Right cardiac atrium (tissue), 5 donors: ENCODE results near the gene TRIM7. TPM values are rescaled to one million over a fixed set of nuclear protein-coding genes. Genes with fewer than 3 reads are reported as not detected.

Source experiments
- ATAC-seq, 2 donors: fragments of 200-7000 bp; cut with Tn5 transposase; one replicate each; pipeline versions ENCODE4 v1.8.0 to v1.9.1; 2020; ENCODE audit warnings: moderate library complexity in 2 of 2, mild to moderate bottlenecking in 1 of 2
- DNase-seq, 3 donors: peaks; one replicate each; pipeline ENCODE4 v3.0.0-alpha.2; 2020
- H3K27ac ChIP-seq: one replicate; pipeline ENCODE4 v1.5.1; 2013; ENCODE audit warnings: mild to moderate bottlenecking, low read length, control low read depth, moderate library complexity
- H3K27me3 ChIP-seq: one replicate; pipeline ENCODE4 v1.6.1; 2013; ENCODE audit not compliant: control insufficient read depth, insufficient read depth
- H3K4me1 ChIP-seq: one replicate; pipeline ENCODE4 v1.6.1; 2013; ENCODE audit warnings: low read length; ENCODE audit not compliant: control insufficient read depth, insufficient read depth
- H3K4me3 ChIP-seq: one replicate; pipeline ENCODE4 v1.5.1; 2013; ENCODE audit warnings: low read length, control low read depth
- H3K9me3 ChIP-seq: one replicate; pipeline ENCODE4 v1.6.1; 2013; ENCODE audit warnings: low read length; ENCODE audit not compliant: control insufficient read depth
- WGBS: extraction: QIAGEN DNeasy Blood & Tissue Kit; methylation state at CpG from one replicate; pipeline ENCODE4 v1.1.7; 2013; 5-methylcytosine and 5-hydroxymethylcytosine counted together
- intact Hi-C, 4 donors: fragments of 100-400 bp; cut with DNase I; formaldehyde crosslinking; loops; one replicate each; pipeline versions ENCODE4 v1.11.0 to v1.14.0; 2022 to 2023
- polyA plus RNA-seq: library from polyadenylated mRNA; stranded (reverse); fragments of 200-250 nt; gene quantifications from one replicate; pipeline ENCODE4 v1.2.3, GENCODE V29; 2013
- total RNA-seq, 4 donors: library from RNA; stranded (reverse); fragmentation: NEBNext Ultra II Directional; extraction: Animal tissue kit (Norgen Biotek cat#: 25700); gene quantifications; one replicate each; pipeline ENCODE4 v1.2.1, GENCODE V29; 2021
- donor health status: healthy with polysubstance abuse.
- donor health status: DM: no; HTN: yes; CAD: no.
- donor health status: DM: no; HTN: no; CAD: no.
- donor health status: DM: no; HTN: yes; CAD: no; lungs with severe emphysema.
- donor health status: DM: yes; HTN: yes; CAD: no.

The TRIM7 gene
- total and polyA plus RNA-seq, 5 donors, result 3.8 to 13.1 (median 4.8) TPM

DNA sequence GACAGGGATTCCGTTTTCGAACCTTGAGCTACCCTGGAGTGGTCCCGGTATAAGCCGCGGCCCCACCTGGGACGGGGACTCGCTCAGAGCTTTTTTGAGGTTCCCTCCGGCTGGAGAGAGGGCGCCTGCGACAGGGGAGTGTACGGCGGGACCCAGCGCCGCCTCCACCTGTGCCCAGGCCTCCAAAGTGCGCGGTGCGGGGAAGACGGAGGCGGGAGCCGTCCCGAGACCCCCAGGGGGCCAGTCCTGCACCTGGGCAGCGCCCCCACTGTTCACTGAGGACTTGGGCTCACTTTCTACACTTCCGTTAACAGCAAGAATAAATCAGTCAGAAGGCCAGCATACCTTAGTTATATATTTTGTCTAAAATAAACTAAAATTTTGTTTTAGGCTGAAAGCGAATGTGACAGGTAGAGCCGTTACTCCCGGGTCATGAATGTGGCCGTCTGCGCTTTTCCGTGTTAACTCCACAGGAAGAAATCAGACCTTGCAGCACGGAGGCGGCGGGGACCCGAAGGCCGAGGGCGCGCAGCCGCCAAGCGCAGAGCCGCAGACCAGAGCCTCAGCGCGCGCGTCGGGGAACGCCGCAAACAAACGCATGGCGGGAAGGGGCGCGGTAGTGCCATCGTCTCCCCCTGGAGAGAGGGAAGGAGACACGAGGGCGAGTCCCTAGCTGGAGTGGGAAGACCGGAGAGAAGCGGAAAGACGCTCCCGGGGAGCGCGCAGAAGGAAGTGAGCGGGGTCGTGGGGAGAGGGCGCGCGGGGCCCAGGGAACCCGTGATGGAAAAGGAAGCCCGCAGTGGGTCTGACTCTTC lies 14.1 kb downstream of the TRIM7 start:
- ATAC-seq (peak; percentile 7 to 12), DNase-seq (peak; percentile 53 to 85 (median 72))
- intact Hi-C loops, result loop anchor here in 1 of 4 donors (2.0 kb wide), 1 partner anchor 70 kb away; the partner anchor contains the start of gene TRIM52
- H3K27me3 ChIP-seq, result no peaks in the 10 kb centered on the region
- peak overlapping the region; percentile 62 for H3K27ac ChIP-seq
- H3K4me1 ChIP-seq, result peaks cover 7% of the 10 kb centered on the region
- peak overlapping the region; percentile 76 for H3K4me3 ChIP-seq
- under 1% methylated on average over 66 of the region's 66 CpGs for WGBS
- no peaks in the 10 kb centered on the region for H3K9me3 ChIP-seq

DNA sequence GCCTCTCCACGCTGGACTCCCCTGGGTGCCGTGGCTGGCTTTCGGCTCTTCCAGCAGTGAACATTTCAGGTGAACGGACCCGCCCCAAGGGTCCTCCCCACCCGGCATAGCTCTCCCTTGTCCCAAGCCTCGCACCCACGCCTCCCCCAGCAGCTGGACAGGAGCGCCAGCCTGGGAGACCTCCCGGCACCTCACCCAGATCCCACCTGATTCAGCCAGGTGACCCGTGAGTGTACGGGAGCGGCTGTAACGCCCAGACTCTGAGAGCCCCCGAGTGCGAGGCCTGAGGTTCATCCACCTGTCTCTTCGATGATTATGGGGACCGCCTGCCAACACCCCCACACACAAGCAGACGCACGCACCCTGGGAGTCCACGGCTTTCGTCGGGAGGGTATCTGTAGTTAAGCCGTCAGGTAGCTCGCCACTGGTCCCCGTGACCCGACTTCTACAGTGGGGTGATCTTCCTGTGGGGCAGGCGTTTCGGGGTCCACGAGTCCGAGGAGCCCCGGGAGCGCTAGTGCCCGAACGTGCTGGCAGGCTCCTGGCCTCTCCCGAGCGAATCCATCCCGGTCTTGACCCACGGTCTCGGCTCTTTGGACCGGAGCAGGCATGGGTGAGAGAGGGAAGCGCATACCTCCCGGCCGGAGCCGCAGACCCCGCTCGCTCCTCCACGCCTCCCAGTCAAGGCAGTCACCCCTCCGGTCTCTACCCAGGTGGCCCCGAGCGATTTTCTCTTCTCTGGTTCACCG lies 14.9 kb downstream of the TRIM7 start:
- Histone ChIP-seq H3K4me3 (peak overlapping the region; percentile 76), H3K27me3 (no peaks in the 10 kb centered on the region), H3K27ac (no peak overlapping the region), H3K9me3 (no peaks in the 10 kb centered on the region), H3K4me1 (peaks cover 7% of the 10 kb centered on the region)
- DNase-seq (peak in 2 of 3 donors; percentile 72), ATAC-seq (no peak)
- intact Hi-C loops, result loop anchor here in 3 of 4 donors (2.0 to 10.0 kb wide), 4 partner anchors 17 to 71 kb away; partner anchors contain the start of genes RACK1 (in 2 of the 3), TRIM41 (in 2 of the 3) and TRIM52 (in 1 of the 3)
- WGBS, result under 1% methylated on average over 52 of the region's 52 CpGs

DNA sequence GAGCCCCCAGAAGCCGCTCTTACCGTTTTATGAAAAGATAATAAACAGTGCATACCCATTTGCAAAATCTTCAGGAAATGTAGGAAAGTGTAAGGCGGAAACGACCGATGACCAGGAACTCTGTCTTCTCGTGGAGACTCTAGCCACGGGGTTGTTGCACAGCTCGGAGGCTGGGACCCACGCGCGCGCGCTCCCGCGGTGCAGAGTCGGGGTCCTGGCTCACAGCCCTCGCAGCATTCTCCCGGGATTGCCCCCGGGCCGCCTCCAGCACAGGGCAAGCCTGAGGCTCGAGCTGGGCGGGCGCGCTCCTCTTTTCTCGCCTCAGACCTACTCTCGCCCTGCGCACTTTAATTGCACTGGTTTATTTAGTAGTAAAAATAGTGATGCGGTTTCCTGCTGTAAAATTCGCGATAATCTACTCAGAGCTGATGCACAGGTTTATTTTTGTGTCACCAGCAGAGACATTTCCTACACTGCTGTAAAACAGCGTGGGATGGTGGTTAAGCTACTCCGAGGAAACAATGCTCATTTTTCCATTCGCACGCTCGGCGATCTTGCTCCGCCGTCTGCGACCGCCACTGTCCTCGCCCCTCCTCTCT lies 15.5 kb downstream of the TRIM7 start:
- ATAC-seq, result no peak
- intact Hi-C loops, result loop anchor here in 3 of 4 donors (2.0 to 10.0 kb wide), 3 partner anchors 17 to 55 kb away; partner anchors contain the start of genes RACK1 (in 2 of the 3) and TRIM41 (in 2 of the 3)
- H3K4me1 ChIP-seq, result peaks cover 4% of the 10 kb centered on the region

DNA sequence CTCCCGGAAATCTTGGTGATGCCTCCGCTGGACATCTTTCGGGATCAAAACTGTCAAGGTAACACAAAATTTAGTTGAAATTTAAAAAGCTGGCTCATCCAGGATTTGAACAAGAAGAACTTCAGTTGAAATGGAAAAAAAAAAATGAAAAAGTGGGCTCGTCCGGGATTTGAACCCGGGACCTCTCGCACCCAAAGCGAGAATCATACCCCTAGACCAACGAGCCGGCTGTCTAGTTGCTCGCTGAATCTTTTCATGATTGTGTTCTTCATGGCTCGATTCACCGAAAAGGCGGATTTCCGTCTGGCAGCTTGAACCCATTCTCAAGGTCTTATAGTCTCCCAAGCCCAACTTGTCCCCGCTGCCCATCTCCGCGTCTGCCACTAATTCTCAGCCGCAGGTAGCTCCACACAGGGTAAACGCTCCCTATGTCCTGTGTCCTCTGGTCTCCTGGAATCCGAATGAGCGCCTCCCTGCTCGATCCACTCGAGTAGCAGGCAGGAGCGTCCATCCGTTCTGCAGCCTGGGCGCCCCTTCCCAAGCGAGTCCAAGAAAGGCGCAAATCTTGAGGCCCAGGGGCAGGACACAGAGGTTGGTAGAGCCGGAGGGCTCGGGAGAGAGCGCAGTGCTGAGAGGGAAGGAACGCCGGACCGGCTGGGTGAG lies 16.2 kb downstream of the TRIM7 start:
- WGBS, result under 1% methylated on average over 35 of the region's 35 CpGs
- no peaks in the 10 kb centered on the region for H3K27me3 ChIP-seq
- DNase-seq (peak; percentile 61 to 83 (median 76)), ATAC-seq (peak; percentile 27 to 28)
- peak overlapping the region; percentile 92 for H3K27ac ChIP-seq
- intact Hi-C loops, result loop anchor here in 3 of 4 donors (2.0 to 10.0 kb wide), 3 partner anchors 18 to 56 kb away; partner anchors contain the start of genes RACK1 (in 2 of the 3) and TRIM41 (in 2 of the 3)
- peak overlapping the region; percentile 76 for H3K4me3 ChIP-seq
- peaks cover 3% of the 10 kb centered on the region for H3K4me1 ChIP-seq
- no peaks in the 10 kb centered on the region for H3K9me3 ChIP-seq

More for the DNA sequence above, 15.5 kb downstream of the TRIM7 start:
- no peaks in the 10 kb centered on the region for H3K27me3 ChIP-seq
- under 1% methylated on average over 41 of the region's 41 CpGs for WGBS
- peak overlapping the region; percentile 76 for H3K4me3 ChIP-seq
- no peaks in the 10 kb centered on the region for H3K9me3 ChIP-seq
- peak overlapping the region; percentile 28 for H3K27ac ChIP-seq
- peak; percentile 54 to 78 (median 78) for DNase-seq

DNA sequence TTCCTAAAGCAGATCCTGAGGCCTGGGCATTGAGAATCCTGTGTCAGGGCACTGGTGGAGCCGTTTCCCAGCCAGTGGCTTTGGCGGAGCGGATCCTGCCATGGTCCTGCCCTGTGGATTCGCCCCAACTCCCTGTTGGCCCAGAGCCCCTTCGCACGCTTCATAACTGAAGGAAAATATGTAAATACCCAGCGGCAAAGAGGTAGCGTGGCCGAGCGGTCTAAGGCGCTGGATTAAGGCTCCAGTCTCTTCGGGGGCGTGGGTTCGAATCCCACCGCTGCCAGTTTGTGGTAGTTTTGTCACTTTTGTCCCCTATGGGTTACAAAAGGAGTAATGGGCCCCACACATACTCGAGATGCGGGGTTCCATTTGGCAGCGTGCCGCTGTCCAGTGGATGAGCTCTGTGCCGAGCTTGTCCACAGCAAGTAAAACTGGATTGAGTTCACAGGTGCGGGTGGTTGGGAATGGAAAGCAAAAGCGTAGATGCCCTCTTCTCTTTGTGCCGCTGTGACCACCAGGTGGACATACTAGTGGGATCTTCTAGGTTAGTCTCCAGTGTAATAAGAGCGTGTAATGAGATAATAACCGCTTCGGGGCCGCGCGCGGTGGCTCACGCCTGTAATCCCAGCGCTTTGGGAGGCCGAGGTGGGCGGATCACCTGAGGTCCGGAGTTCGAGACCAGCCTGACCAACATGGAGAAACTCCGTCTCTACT lies 17.3 kb downstream of the TRIM7 start:
- DNase-seq (peak; percentile 79 to 91 (median 90)), ATAC-seq (peak; percentile 23 to 24)
- H3K4me3 ChIP-seq, result no peak overlapping the region
- no peaks in the 10 kb centered on the region for H3K27me3 ChIP-seq
- H3K9me3 ChIP-seq, result no peaks in the 10 kb centered on the region
- intact Hi-C loops, result loop anchor here in 3 of 4 donors (2.0 to 10.0 kb wide), 3 partner anchors 19 to 57 kb away; partner anchors contain the start of genes RACK1 (in 2 of the 3) and TRIM41 (in 2 of the 3)
- WGBS, result 4% methylated on average over 37 of the region's 37 CpGs
- no peak overlapping the region for H3K27ac ChIP-seq
- peaks cover 3% of the 10 kb centered on the region for H3K4me1 ChIP-seq

DNA sequence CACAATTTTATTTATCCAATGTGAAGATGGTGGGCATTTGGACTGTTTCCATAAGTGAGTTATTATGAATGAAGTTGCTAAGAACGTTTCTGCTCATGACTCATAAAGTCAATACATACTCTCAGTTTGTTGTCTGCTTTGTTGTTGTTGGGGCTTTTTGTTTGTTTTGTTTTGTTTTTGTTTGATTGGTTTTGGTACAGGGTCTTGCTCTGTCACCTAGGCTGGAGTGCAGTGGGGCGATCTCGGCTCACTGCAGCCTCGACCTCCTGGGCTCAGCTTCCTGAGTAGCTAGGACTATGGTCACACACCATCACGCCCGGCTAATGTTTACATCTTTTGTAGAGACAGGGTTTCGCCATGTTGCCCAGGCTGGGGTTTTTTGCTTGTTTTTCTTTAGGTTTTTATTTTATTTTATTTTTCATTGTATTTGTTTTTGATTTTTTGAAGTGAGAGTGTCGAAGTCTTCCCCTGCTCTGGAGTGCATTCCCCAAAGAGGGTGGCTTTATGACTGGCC lies 18.0 kb downstream of the TRIM7 start:
- DNase-seq (no peak), ATAC-seq (no peak)
- H3K4me3 ChIP-seq, result no peak overlapping the region
- intact Hi-C loops, result loop anchor here in 3 of 4 donors (5.0 to 10.0 kb wide), 2 partner anchors 35 to 58 kb away; partner anchors contain the start of genes RACK1 (in 2 of the 3) and TRIM41 (in 2 of the 3)
- H3K27me3 ChIP-seq, result no peaks in the 10 kb centered on the region
- no peak overlapping the region for H3K27ac ChIP-seq
- H3K9me3 ChIP-seq, result no peaks in the 10 kb centered on the region
- 56% methylated on average over 8 of the region's 8 CpGs for WGBS
- no peaks in the 10 kb centered on the region for H3K4me1 ChIP-seq

DNA sequence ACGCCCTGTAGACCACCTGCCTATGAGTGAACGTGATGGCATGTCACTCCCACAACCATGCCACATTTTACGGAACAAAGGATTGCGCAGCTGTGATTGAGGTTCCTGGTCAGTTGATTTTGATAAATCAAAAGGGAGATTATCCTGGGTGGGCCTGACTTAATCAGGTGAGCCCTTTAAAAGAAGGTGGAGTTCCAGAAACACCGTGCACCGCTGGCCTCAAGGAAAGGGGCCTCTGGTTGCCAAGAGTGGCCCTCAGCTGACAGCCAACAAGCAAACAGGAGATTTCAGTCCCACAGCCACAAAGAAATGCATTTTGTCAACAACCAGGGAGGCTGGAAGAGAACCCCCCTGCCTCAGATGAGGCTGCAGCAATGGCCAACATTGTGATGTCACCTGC lies 19.0 kb downstream of the TRIM7 start:
- 85% methylated on average over 6 of the region's 6 CpGs for WGBS
- no peak overlapping the region for H3K4me3 ChIP-seq
- intact Hi-C loops, result loop anchor here in 3 of 4 donors (5.0 to 10.0 kb wide), 2 partner anchors 36 to 59 kb away; partner anchors contain the start of genes RACK1 (in 2 of the 3) and TRIM41 (in 2 of the 3)
- ATAC-seq (no peak), DNase-seq (no peak)
- H3K27ac ChIP-seq, result no peak overlapping the region
- no peaks in the 10 kb centered on the region for H3K27me3 ChIP-seq
- H3K4me1 ChIP-seq, result no peaks in the 10 kb centered on the region
- no peaks in the 10 kb centered on the region for H3K9me3 ChIP-seq

DNA sequence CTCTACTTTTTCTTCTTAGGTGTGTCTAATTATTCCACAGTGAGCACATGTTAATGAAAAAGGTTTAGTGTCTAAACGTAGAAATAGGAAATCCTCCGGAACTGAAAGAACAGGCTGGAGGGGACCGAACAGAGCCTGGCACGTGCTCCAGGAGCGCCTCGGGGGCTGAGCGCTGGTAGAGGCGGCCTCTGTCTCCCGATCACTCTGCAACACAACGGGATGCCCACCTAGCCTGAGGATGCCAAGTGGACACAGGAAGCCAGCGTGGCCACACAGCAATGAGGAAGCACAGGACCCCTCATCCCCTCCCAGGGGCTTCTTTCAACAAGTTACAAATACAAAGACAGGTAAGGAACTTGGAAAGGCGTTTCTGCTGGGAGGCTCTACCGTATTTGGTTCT lies 19.4 kb downstream of the TRIM7 start:
- Histone ChIP-seq H3K4me3 (no peak overlapping the region), H3K9me3 (no peaks in the 10 kb centered on the region), H3K27me3 (no peaks in the 10 kb centered on the region), H3K4me1 (no peaks in the 10 kb centered on the region), H3K27ac (no peak overlapping the region)
- intact Hi-C loops, result loop anchor here in 3 of 4 donors (5.0 to 10.0 kb wide), 2 partner anchors 37 to 59 kb away; partner anchors contain the start of genes RACK1 (in 2 of the 3) and TRIM41 (in 2 of the 3)
- WGBS, result 94% methylated on average over 13 of the region's 13 CpGs
- no peak for DNase-seq
- ATAC-seq, result no peak

DNA sequence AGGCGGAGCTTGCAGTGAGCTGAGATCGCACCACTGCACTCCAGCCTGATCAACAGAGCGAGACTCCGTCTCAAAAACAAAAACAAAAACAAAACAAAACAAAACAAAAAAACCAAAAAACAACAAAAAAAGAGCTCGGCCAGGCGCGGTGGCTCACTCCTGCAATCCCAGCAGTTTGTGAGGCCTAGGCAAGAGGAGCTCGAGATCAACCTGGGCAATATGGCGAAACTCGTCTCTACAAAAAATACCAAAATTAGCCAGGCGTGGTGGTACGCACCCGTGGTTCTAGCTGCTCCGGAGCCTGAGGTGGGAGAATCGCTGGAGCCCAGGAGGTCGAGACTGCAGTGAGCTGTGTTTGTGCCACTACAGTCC lies 20.2 kb downstream of the TRIM7 start:
- 83% methylated on average over 16 of the region's 16 CpGs for WGBS
- no peaks in the 10 kb centered on the region for H3K27me3 ChIP-seq
- no peaks in the 10 kb centered on the region for H3K4me1 ChIP-seq
- H3K9me3 ChIP-seq, result no peaks in the 10 kb centered on the region
- intact Hi-C loops, result loop anchor here in 3 of 4 donors (5.0 to 10.0 kb wide), 2 partner anchors 37 to 60 kb away; partner anchors contain the start of genes RACK1 (in 2 of the 3) and TRIM41 (in 2 of the 3)
- peak overlapping the region; percentile 33 for H3K4me3 ChIP-seq
- DNase-seq (no peak), ATAC-seq (no peak)
- H3K27ac ChIP-seq, result no peak overlapping the region
